GM12874 (cell line): ENCODE data around the gene FLRT2.

Experiments
- TF ChIP-seq, protein P1 (sequence below): IDR thresholded peaks from 2 replicates; pipeline ENCODE4 v1.5.1; 2011; ENCODE audit warnings: low read depth, mild to moderate bottlenecking, control low read depth, low read length, moderate library complexity; ENCODE audit not compliant: insufficient read depth

FLRT2 gene

DNA sequence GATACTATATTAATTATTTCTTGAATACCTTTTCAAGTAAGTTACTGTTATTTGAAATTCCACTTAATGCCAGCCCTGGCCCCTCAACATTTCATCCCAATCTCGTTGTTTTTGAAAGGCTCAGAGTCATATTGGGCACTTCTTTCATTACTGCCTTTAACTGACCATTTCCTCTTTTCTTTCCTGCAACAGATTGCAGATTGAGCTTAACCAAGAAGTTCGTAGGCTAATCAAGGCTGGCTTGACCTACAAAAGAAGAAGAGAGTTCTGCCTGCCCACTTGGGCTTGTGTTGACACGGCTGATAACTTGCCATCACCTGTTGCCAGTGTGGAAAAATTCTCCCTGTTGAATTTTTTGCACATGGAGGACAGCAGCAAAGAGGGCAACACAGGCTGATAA lies 91.0 kb downstream of the FLRT2 start:
- TF ChIP-seq, protein P1, sequence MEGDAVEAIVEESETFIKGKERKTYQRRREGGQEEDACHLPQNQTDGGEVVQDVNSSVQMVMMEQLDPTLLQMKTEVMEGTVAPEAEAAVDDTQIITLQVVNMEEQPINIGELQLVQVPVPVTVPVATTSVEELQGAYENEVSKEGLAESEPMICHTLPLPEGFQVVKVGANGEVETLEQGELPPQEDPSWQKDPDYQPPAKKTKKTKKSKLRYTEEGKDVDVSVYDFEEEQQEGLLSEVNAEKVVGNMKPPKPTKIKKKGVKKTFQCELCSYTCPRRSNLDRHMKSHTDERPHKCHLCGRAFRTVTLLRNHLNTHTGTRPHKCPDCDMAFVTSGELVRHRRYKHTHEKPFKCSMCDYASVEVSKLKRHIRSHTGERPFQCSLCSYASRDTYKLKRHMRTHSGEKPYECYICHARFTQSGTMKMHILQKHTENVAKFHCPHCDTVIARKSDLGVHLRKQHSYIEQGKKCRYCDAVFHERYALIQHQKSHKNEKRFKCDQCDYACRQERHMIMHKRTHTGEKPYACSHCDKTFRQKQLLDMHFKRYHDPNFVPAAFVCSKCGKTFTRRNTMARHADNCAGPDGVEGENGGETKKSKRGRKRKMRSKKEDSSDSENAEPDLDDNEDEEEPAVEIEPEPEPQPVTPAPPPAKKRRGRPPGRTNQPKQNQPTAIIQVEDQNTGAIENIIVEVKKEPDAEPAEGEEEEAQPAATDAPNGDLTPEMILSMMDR, result no peak

DNA sequence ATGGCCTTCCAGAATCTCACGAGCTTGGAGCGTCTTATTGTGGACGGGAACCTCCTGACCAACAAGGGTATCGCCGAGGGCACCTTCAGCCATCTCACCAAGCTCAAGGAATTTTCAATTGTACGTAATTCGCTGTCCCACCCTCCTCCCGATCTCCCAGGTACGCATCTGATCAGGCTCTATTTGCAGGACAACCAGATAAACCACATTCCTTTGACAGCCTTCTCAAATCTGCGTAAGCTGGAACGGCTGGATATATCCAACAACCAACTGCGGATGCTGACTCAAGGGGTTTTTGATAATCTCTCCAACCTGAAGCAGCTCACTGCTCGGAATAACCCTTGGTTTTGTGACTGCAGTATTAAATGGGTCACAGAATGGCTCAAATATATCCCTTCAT lies 92.2 kb downstream of the FLRT2 start:
- TF ChIP-seq, protein P1, result no peak

DNA sequence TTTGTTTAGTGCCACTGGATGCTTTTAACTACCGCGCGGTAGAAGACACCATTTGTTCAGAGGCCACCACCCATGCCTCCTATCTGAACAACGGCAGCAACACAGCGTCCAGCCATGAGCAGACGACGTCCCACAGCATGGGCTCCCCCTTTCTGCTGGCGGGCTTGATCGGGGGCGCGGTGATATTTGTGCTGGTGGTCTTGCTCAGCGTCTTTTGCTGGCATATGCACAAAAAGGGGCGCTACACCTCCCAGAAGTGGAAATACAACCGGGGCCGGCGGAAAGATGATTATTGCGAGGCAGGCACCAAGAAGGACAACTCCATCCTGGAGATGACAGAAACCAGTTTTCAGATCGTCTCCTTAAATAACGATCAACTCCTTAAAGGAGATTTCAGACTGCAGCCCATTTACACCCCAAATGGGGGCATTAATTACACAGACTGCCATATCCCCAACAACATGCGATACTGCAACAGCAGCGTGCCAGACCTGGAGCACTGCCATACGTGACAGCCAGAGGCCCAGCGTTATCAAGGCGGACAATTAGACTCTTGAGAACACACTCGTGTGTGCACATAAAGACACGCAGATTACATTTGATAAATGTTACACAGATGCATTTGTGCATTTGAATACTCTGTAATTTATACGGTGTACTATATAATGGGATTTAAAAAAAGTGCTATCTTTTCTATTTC lies 93.2 kb downstream of the FLRT2 start:
- TF ChIP-seq, protein P1, result no peak

DNA sequence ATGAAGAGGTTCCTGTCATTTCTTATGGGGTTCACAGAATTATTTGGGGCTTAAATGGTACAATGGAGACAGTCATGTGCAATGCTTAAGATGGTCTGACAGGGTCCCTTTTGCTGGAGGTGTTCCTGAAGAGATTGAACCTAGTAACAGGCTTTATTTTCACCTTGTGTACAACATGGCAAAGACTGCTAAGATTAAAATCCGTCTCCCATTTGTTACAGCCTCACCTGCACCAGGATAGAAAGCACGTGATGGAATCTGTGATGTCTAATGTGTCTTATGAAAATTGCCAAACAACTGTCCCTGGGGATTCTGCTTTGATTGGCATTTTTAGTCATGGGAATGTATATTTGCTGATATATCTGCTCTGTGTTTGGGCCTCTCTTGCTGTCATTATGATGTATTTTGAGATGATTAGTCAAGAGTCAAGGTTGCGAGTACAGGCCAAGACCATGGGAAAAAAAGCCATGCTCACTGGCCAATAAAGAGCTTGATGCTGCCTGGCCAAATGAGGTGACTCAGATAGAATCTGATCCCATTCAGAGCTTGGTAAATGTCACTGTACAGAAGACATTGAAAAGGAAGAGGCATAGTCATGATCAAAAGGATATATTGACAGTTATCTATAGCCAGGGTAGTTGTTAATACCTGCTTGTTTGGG lies 96.1 kb downstream of the FLRT2 start:
- TF ChIP-seq, protein P1, result no peak

DNA sequence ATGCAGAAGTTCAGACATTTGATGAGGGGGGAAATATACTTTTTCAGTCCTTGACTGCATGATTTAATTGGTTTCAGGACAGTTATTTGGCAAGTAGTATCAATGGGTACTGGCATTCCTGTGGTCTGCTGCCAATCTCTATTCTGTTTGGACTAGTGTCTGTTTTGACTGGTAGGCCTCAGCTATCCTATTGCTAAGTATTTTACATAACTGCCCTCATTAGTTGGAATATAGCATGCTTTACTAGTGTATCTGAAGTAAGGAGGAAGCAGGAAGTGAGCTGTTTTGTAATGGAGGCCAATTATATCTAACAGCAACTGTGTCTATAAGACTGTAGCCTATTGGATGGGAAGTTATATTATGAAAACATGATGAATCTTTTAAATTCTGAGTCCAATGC lies 104.3 kb downstream of the FLRT2 start:
- TF ChIP-seq, protein P1, result no peak

DNA sequence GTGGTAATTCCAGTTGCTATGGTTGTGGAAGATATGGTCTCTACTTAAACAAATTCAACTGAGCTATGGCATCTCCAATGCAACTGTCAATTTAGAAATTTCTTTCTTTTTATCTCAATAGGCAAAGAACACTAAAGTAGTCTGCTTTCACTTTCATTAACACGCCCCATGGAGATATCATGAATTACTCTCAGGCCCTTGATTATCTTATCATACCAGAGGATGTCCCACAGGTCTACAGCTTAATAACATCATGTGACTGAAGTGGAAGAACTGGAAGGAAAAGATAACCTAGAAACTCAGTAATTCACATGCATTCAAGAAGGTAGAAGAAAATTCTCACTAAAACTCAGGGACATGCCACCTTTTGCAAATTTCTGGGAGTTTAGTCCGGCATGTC lies 114.3 kb downstream of the FLRT2 start:
- TF ChIP-seq, protein P1, result no peak

DNA sequence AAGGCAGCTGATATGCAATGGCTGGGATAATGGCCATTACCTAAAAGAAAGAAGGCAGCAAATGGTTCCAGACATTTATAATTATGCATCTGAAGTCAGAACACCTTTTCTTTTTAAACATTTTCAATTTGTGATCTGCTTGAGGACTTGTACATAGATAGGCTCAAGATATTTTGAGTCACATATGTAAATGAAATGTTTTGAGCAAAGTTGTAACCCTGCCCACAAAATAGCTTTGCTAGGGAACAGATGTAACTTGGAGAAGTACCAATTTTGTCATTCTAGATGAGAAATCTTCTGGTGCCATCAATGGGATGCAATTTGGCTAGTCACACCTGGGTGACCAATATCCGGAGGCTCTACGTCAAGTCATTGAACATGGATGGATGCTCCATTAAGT lies 123.1 kb downstream of the FLRT2 start:
- TF ChIP-seq, protein P1, result no peak
